Astrocyte (in vitro differentiated cells and primary cell): ENCODE data around the gene JMJD1C. TPM values are rescaled to one million over a fixed set of nuclear protein-coding genes. Genes with fewer than 3 reads are reported as not detected.

Experiments
- DNase-seq: peaks from one replicate; pipeline ENCODE4 v3.0.0-alpha.2; 2010; ENCODE audit warnings: low read depth
- FAIRE-seq: peaks from 2 replicates; lab custom pipeline; 2011; peaks lifted over from hg19 to GRCh38; lab: Jason Lieb, UNC
- H2AFZ ChIP-seq: 2 replicates; pipeline ENCODE4 v1.6.0; 2012; ENCODE audit warnings: low read depth, low read length, inconsistent platforms
- H3K27ac ChIP-seq: 2 replicates; pipeline ENCODE4 v1.5.1; 2011; ENCODE audit warnings: low read depth, low read length, inconsistent platforms
- H3K27me3 ChIP-seq: 2 replicates; pipeline ENCODE4 v1.6.0; 2011; ENCODE audit warnings: low read length, inconsistent platforms; ENCODE audit not compliant: insufficient read depth
- H3K36me3 ChIP-seq: 2 replicates; pipeline ENCODE4 v1.5.1; 2011; ENCODE audit warnings: low read length, inconsistent platforms; ENCODE audit not compliant: insufficient read depth
- H3K4me1 ChIP-seq: 2 replicates; pipeline ENCODE4 v1.5.1; 2011; ENCODE audit warnings: low read length, inconsistent platforms; ENCODE audit not compliant: insufficient read depth
- H3K4me2 ChIP-seq: 2 replicates; pipeline ENCODE4 v1.6.0; 2012; ENCODE audit warnings: low read length, inconsistent platforms
- H3K4me3 ChIP-seq: 2 replicates; pipeline ENCODE4 v1.5.1; 2011; ENCODE audit warnings: low read depth, mild to moderate bottlenecking, low read length, inconsistent platforms; ENCODE audit not compliant: insufficient read depth
- H3K79me2 ChIP-seq: 2 replicates; pipeline ENCODE4 v1.6.0; 2012; ENCODE audit warnings: mild to moderate bottlenecking, low read length, inconsistent platforms; ENCODE audit not compliant: insufficient read depth
- H3K9ac ChIP-seq: 2 replicates; pipeline ENCODE4 v1.6.0; 2012; ENCODE audit warnings: mild to moderate bottlenecking, low read length, inconsistent platforms
- H3K9me3 ChIP-seq: 2 replicates; pipeline ENCODE4 v1.5.1; 2012; ENCODE audit warnings: low read depth, mild to moderate bottlenecking, low read length, inconsistent platforms; ENCODE audit not compliant: insufficient read depth
- H4K20me1 ChIP-seq: 2 replicates; pipeline ENCODE4 v1.6.0; 2012; ENCODE audit warnings: low read length, inconsistent platforms; ENCODE audit not compliant: insufficient read depth
- H3K27ac Mint-ChIP-seq: one replicate; pipeline ENCODE4 v1.8.0; 2021; ENCODE audit warnings: mild to moderate bottlenecking, mixed read lengths; ENCODE audit not compliant: unreplicated experiment
- H3K27me3 Mint-ChIP-seq: one replicate; pipeline ENCODE4 v1.8.0; 2021; ENCODE audit warnings: low read depth, mixed read lengths; ENCODE audit not compliant: unreplicated experiment
- H3K36me3 Mint-ChIP-seq: one replicate; pipeline ENCODE4 v1.8.0; 2021; ENCODE audit warnings: low read depth, mixed read lengths; ENCODE audit not compliant: unreplicated experiment
- H3K4me1 Mint-ChIP-seq: one replicate; pipeline ENCODE4 v1.8.0; 2021; ENCODE audit warnings: low read depth, mixed read lengths; ENCODE audit not compliant: unreplicated experiment
- H3K4me3 Mint-ChIP-seq: one replicate; pipeline ENCODE4 v1.8.0; 2021; ENCODE audit warnings: mild to moderate bottlenecking, moderate library complexity, mixed read lengths; ENCODE audit not compliant: unreplicated experiment
- H3K9me3 Mint-ChIP-seq: one replicate; pipeline ENCODE4 v1.8.0; 2021; ENCODE audit warnings: mild to moderate bottlenecking, mixed read lengths; ENCODE audit not compliant: unreplicated experiment
- EZH2 ChIP-seq: IDR thresholded peaks from 2 replicates; pipeline ENCODE4 v1.6.1; 2012; ENCODE audit warnings: mild to moderate bottlenecking, low read length, inconsistent platforms; ENCODE audit not compliant: insufficient read depth
- total RNA-seq: library from RNA; stranded (reverse); gene quantifications from 2 replicates; pipeline ENCODE4 v1.2.1, GENCODE V29; 2021
- TF ChIP-seq, protein P1 (sequence below): IDR thresholded peaks from 2 replicates; pipeline ENCODE4 v1.5.1; 2011; ENCODE audit warnings: low read depth, mild to moderate bottlenecking, inconsistent platforms, low read length, moderate library complexity; ENCODE audit not compliant: insufficient read depth

JMJD1C gene
- total RNA-seq, 1 donor from 2014 or later = 61.0 TPM

- Mint-ChIP-seq H3K27me3 (no peaks in the 10 kb centered on the region), H3K27ac (no peak overlapping the region), H3K9me3 (no peaks in the 10 kb centered on the region), H3K4me1 (peaks cover 2% of the 10 kb centered on the region), H3K36me3 (peaks cover 2% of the 10 kb centered on the region), H3K4me3 (no peak overlapping the region)
- Histone ChIP-seq H3K36me3 (peaks cover 21% of the 10 kb centered on the region), H3K9me3 (no peaks in the 10 kb centered on the region), H3K79me2 (peaks cover 20% of the 10 kb centered on the region), H3K27me3 (no peaks in the 10 kb centered on the region), H3K9ac (no peak overlapping the region), H3K4me2 (no peak overlapping the region), H3K27ac (no peak overlapping the region), H4K20me1 (peaks cover 32% of the 10 kb centered on the region), H2AFZ (no peak overlapping the region), H3K4me3 (no peak overlapping the region), H3K4me1 (peaks cover 9% of the 10 kb centered on the region)
- DNase-seq (no peak), FAIRE-seq (no peak)
- TF ChIP-seq, protein P1, sequence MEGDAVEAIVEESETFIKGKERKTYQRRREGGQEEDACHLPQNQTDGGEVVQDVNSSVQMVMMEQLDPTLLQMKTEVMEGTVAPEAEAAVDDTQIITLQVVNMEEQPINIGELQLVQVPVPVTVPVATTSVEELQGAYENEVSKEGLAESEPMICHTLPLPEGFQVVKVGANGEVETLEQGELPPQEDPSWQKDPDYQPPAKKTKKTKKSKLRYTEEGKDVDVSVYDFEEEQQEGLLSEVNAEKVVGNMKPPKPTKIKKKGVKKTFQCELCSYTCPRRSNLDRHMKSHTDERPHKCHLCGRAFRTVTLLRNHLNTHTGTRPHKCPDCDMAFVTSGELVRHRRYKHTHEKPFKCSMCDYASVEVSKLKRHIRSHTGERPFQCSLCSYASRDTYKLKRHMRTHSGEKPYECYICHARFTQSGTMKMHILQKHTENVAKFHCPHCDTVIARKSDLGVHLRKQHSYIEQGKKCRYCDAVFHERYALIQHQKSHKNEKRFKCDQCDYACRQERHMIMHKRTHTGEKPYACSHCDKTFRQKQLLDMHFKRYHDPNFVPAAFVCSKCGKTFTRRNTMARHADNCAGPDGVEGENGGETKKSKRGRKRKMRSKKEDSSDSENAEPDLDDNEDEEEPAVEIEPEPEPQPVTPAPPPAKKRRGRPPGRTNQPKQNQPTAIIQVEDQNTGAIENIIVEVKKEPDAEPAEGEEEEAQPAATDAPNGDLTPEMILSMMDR = no peak
- TF ChIP-seq EZH2 = no peak
Observed at GRCh38 chr10:63200431-63200830, 265.3 kb downstream of the JMJD1C start.

DNA sequence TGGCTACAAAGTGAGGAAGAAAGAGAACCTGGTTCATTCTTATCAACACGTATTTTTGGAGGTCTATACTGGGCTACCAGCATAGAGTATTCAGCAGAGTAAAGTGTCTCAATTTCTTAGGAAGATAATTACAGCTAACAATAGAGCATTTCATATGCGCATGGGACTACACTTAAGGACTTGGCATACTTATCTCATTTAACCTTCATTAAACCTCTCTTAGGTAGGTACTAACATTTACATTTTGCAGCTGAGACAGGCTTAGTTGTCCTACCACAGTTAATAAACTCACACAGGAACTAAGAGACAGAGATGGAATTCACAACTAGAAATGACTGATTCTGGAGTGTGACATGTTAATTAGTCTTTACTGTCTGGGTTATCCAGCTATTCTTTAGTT, 266.1 kb downstream of the JMJD1C start:
- H3K4me1 ChIP-seq = peaks cover 9% of the 10 kb centered on the region
- peaks cover 2% of the 10 kb centered on the region for H3K36me3 Mint-ChIP-seq
- TF ChIP-seq, protein P1 = no peak
- TF ChIP-seq EZH2 = no peak
- no peaks in the 10 kb centered on the region for H3K27me3 ChIP-seq
- peaks cover 2% of the 10 kb centered on the region for H3K4me1 Mint-ChIP-seq
- H3K27ac ChIP-seq = no peak overlapping the region
- FAIRE-seq = no peak
- no peak overlapping the region for H3K4me3 Mint-ChIP-seq
- H3K4me3 ChIP-seq = no peak overlapping the region
- peaks cover 23% of the 10 kb centered on the region for H3K36me3 ChIP-seq
- no peaks in the 10 kb centered on the region for H3K9me3 Mint-ChIP-seq
- H3K27ac Mint-ChIP-seq = no peak overlapping the region
- H2AFZ ChIP-seq = no peak overlapping the region
- H3K9me3 ChIP-seq = no peaks in the 10 kb centered on the region
- H4K20me1 ChIP-seq = peaks cover 27% of the 10 kb centered on the region
- no peak overlapping the region for H3K9ac ChIP-seq
- no peaks in the 10 kb centered on the region for H3K27me3 Mint-ChIP-seq
- peaks cover 13% of the 10 kb centered on the region for H3K79me2 ChIP-seq
- no peak overlapping the region for H3K4me2 ChIP-seq
- no peak for DNase-seq

GRCh38 chr10:63197344-63198092, 268.3 kb downstream of the JMJD1C start:
- H3K27me3 Mint-ChIP-seq = no peaks in the 10 kb centered on the region
- TF ChIP-seq, protein P1 = no peak
- no peak for TF ChIP-seq EZH2
- no peak overlapping the region for H3K27ac Mint-ChIP-seq
- H3K9ac ChIP-seq = no peak overlapping the region
- no peak overlapping the region for H3K4me3 Mint-ChIP-seq
- no peak overlapping the region for H2AFZ ChIP-seq
- peaks cover 9% of the 10 kb centered on the region for H3K4me1 ChIP-seq
- H4K20me1 ChIP-seq = peaks cover 23% of the 10 kb centered on the region
- H3K4me1 Mint-ChIP-seq = no peaks in the 10 kb centered on the region
- H3K4me3 ChIP-seq = no peak overlapping the region
- no peaks in the 10 kb centered on the region for H3K27me3 ChIP-seq
- no peaks in the 10 kb centered on the region for H3K9me3 ChIP-seq
- FAIRE-seq (peak; percentile 52), DNase-seq (peak; percentile 89)
- peaks cover 4% of the 10 kb centered on the region for H3K79me2 ChIP-seq
- peaks cover 2% of the 10 kb centered on the region for H3K36me3 Mint-ChIP-seq
- no peak overlapping the region for H3K4me2 ChIP-seq
- H3K36me3 ChIP-seq = peaks cover 34% of the 10 kb centered on the region
- H3K9me3 Mint-ChIP-seq = no peaks in the 10 kb centered on the region
- H3K27ac ChIP-seq = no peak overlapping the region
